Hematopoietic multipotent progenitor cell treated with erythropoietin and hydrocortisone succinate and interleukin-3 and kit ligand, for 15 days (in vitro differentiated cells): ENCODE measurements around the gene HJV.

Source experiments
- DNase-seq: peaks from one replicate; pipeline ENCODE4 v3.0.0-alpha.2; 2015; ENCODE audit warnings: low spot score

Gene HJV

GRCh38 chr1:145977486-145978470 lies 43.8 kb downstream of the HJV start:
- DNase-seq, result peak; percentile 87

DNA sequence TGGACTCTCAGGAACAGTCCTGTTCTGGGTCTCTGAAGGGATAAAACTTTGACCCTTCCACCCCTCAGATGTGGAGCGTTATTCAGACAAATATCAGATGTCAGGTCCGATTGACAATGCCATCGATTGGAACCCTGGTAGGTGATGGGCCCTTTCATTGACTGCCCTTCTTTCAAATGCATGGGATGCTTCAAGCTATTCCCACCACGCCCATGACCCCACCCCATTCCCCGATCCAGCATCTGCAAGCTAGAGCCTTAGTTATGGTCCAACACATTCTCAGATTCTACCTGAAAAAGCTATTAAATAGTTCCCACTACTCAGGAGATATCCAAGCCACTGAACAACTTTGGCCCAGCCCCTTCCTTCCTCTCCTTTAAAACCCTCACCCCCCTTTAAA lies 44.5 kb downstream of the HJV start:
- DNase-seq, result no peak

DNA sequence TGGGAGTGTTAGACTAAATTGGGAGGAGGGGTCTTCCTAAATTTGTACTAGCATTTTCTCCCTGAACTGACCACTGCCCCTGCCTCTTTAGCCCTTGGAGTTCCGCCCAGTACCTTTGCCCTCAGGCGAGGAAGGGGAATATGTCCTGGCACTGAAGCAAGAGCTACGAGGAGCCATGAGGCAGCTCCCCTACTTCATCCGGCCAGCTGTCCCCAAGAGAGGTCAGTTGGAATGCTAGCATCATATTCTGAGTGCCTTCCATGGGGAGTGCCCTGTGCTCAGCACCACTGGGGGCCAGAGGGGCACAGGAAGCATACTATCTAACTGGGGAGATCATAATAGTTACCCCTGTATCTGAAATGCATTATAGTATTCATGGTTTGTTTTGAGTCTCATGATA lies 46.3 kb downstream of the HJV start:
- no peak for DNase-seq

DNA sequence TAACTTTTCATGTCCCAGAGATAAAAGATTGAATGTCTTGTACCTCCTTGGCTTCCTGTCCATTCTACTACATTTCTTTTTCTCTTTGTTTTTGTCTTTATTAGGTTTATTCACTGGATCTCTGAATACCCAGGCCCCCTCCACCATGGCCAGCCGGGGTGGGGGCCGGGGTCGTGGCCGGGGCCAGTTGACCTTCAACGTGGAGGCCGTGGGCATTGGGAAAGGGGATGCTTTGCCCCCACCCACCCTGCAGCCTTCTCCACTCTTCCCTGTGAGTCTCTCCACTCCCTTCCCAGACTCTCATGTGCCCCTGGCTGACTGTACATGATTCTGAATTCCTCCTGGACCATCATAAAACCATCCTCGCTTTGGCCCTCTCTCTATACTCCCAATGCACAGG lies 46.8 kb downstream of the HJV start:
- DNase-seq, result no peak

GRCh38 chr1:145972580-145972979 lies 49.0 kb downstream of the HJV start:
- DNase-seq, result no peak
